Vagina (tissue), 2 donors: ENCODE results near the gene MSLN.

Experiments
- POLR2A ChIP-seq, 2 donors: fragments of 450-650 bp; IDR thresholded peaks; one replicate each; pipeline ENCODE4 v1.6.1; 2017; ENCODE audit warnings: antibody characterized with exemption in 2 of 2, mild to moderate bottlenecking in 2 of 2, moderate library complexity in 2 of 2
- POLR2AphosphoS5 ChIP-seq, 2 donors: sonication (generic); formaldehyde crosslinking; IDR thresholded peaks; one replicate each; pipeline ENCODE4 v1.9.0; 2017; ENCODE audit warnings: antibody characterized with exemption in 2 of 2, mild to moderate bottlenecking in 2 of 2, low read depth in 1 of 2; ENCODE audit not compliant: insufficient read depth in 1 of 2
- TF ChIP-seq, protein P1 (sequence below), 3 experiments: fragments of 450-650 bp in 2 of 3; fragments of 200-600 bp in 1 of 3; sonication (generic) in 1 of 3; IDR thresholded peaks; one replicate each; pipeline ENCODE4 v1.5.1; 2017 to 2019; ENCODE audit warnings: antibody characterized with exemption in 3 of 3, mild to moderate bottlenecking in 2 of 3, moderate library complexity in 2 of 3

DNA sequence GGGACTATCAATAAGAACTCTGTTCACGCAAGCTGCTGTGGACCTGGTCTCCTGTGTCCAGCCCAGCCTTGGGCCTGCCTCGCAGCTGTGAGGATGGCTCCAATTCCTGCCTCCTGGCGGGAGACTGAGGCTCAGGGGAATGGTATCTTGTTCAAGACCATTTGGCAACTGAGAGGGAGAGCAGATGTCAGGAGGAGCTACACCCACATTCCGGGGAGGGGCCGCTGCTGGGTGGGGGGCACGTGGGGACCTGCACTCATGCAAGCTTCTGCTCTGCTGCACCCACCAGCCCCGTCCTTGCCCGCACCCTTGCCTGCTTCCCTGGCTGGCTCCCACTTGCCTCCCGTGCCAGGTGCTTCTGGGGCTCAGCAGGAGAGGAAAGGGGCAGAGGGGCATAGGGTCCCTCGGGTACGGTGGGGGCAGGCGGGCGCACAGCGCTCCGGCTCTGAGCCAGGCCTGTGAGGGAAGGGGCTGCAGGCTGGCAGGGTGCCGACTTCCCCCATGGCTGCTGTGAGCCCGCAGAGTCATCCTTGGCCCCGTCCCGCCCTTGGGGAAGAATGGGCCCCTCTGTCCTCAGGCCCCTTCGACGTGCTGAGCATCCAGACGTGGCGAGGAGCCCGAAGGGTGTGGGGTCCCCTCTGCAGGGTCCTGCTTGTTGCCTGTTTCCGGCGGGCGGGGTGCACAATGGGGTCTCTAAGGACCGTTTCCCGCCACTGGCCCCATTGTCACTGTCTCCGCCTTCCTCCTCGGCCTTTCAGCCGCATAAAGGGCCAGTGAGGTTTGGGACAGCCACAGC, 42.9 kb upstream of the MSLN start:
- TF ChIP-seq, protein P1, sequence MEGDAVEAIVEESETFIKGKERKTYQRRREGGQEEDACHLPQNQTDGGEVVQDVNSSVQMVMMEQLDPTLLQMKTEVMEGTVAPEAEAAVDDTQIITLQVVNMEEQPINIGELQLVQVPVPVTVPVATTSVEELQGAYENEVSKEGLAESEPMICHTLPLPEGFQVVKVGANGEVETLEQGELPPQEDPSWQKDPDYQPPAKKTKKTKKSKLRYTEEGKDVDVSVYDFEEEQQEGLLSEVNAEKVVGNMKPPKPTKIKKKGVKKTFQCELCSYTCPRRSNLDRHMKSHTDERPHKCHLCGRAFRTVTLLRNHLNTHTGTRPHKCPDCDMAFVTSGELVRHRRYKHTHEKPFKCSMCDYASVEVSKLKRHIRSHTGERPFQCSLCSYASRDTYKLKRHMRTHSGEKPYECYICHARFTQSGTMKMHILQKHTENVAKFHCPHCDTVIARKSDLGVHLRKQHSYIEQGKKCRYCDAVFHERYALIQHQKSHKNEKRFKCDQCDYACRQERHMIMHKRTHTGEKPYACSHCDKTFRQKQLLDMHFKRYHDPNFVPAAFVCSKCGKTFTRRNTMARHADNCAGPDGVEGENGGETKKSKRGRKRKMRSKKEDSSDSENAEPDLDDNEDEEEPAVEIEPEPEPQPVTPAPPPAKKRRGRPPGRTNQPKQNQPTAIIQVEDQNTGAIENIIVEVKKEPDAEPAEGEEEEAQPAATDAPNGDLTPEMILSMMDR (IDR thresholded peaks at IDR 0.05): no peak
- no peak for TF ChIP-seq POLR2AphosphoS5 (IDR thresholded peaks at IDR 0.05; ENCODE audit: insufficient read depth in 1 of 2, low read depth in 1 of 2)
- no peak for TF ChIP-seq POLR2A (IDR thresholded peaks at IDR 0.05)
